AG04449 (cell line): ENCODE data around the gene GAK.

Source experiments
- CTCF ChIA-PET: fragments of 350-600 bp; formaldehyde crosslinking; extraction: SDS; loops from one replicate; lab custom pipeline; 2021; ENCODE audit warnings: antibody characterized with exemption; lab: Yijun Ruan, JAX
- POLR2A ChIA-PET: fragments of 400-600, 350-600 bp; formaldehyde crosslinking; extraction: SDS; loops from one replicate; lab custom pipeline; 2020; ENCODE audit warnings: antibody characterized with exemption, inconsistent platforms; lab: Yijun Ruan, JAX
- DNase-seq: peaks from one replicate; pipeline ENCODE4 v3.0.0-alpha.2; 2010; ENCODE audit warnings: low read depth, low spot score
- H3K4me3 ChIP-seq: 2 replicates; pipeline ENCODE4 v1.5.1; 2011; ENCODE audit warnings: low read depth, mild to moderate bottlenecking, control low read depth, low read length
- CTCF ChIP-seq: IDR thresholded peaks from one replicate; pipeline ENCODE4 v1.5.1; 2011; ENCODE audit warnings: mild to moderate bottlenecking, moderate library complexity, low read length, control low read depth, inconsistent platforms; ENCODE audit not compliant: insufficient read depth; ENCODE audit errors: missing control alignments

The GAK gene

GRCh38 chr4:956531-957230 lies 24.6 kb upstream of the GAK start:
- CTCF ChIA-PET, result no interaction called here
- no peak for DNase-seq
- POLR2A ChIA-PET, result no interaction called here
- H3K4me3 ChIP-seq, result no peak overlapping the region
- no peak for TF ChIP-seq CTCF

GRCh38 chr4:955931-956381 lies 23.8 kb upstream of the GAK start:
- DNase-seq, result no peak
- ChIA-PET CTCF (no interaction called here), POLR2A (no interaction called here)
- H3K4me3 ChIP-seq, result no peak overlapping the region
- TF ChIP-seq CTCF, result no peak

- POLR2A ChIA-PET, result interaction anchor here (0.7 kb wide), 1 partner anchor 99 kb away, joined by 3 read pairs; no protein-coding TSS in a partner anchor
- no peak for DNase-seq
- no peak overlapping the region for H3K4me3 ChIP-seq
- CTCF ChIA-PET, result no interaction called here
- no peak for TF ChIP-seq CTCF
Observed at GRCh38 chr4:955161-955921, 23.2 kb upstream of the GAK start.

GRCh38 chr4:954211-955020 lies 22.3 kb upstream of the GAK start:
- H3K4me3 ChIP-seq, result no peak overlapping the region
- ChIA-PET POLR2A (no interaction called here), CTCF (no interaction called here)
- no peak for TF ChIP-seq CTCF
- DNase-seq, result no peak

- ChIA-PET CTCF (no interaction called here), POLR2A (no interaction called here)
- no peak for TF ChIP-seq CTCF
- no peak overlapping the region for H3K4me3 ChIP-seq
- no peak for DNase-seq
Observed at GRCh38 chr4:953574-953915, 21.4 kb upstream of the GAK start.
